ENCODE results near the gene TCF19.

DNA sequence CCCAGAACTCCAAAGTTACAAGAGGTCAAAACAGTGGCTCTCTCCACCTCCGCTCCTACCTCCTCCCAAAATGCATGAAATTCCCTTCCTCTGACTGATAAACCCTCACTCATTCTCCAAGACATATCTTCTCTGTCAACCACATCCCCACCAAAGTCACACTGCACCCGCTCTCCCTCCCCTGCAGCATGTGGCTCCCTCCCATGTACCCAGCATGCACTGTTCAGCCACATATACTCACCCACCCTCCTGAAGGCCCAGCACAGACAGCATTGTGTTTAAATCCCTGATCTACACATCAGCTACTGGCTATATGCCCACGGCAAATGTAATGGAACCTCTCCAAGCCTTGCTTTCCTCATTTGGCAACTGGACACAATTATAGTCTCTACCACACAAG is 17.6 kb downstream of the TCF19 start:
- no peak for TF ChIP-seq CTCF (IDR thresholded peaks at IDR 0.05)
- TF ChIP-seq ZFX (IDR thresholded peaks at IDR 0.05; ENCODE audit: borderline replicate concordance), result no peak
